Stimulated activated naive CD8-positive, alpha-beta T cell treated with anti-CD3 and anti-CD28 coated beads, Interleukin-15, Interleukin-2, amounts not matched to agents 100 U/mL and 50 U/mL, for 24 hours (primary cell): ENCODE results near the gene COL11A2.
A peak's percentile ranks its signal among the peaks of the same experiment; 100 is the strongest.
"Not testable (repeated sequence)": the region's sequence is repeated elsewhere in the genome, so short reads cannot be mapped to it uniquely, and the experiment has no call there.

Source experiments
- ATAC-seq: fragments of 150-1000 bp; cut with Tn5 transposase; one replicate; pipeline ENCODE4 v1.10.0; 2021
- DNase-seq: peaks from one replicate; pipeline ENCODE4 v3.0.0; 2021

Gene COL11A2

GRCh38 chr6:33192105-33192646 lies at the start of gene COL11A2:
TSS of gene COL11A2 (minus strand) at chr6:33192467. CDS start at chr6:33192240, 227 bp downstream.
- ATAC-seq (no peak), DNase-seq (no peak)

DNA sequence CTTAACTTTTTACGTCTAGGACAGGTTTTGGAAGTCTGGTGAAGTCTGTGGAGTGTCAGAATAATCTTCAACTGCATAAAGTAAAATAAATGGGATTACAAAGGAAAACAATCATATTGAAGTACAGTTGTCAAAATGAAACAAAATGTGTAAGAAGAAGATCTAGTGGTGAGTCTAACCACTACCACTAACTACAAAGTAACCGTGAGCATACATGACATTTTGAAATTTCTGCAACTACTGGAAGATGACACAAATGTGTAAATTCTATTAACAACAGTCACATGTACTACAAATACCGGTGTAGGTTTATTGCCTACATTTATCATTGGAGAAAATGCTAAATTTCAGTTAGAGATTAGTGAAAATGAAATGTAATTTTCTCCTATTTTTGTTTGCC lies 49.7 kb upstream of the COL11A2 start:
- no peak for DNase-seq

DNA sequence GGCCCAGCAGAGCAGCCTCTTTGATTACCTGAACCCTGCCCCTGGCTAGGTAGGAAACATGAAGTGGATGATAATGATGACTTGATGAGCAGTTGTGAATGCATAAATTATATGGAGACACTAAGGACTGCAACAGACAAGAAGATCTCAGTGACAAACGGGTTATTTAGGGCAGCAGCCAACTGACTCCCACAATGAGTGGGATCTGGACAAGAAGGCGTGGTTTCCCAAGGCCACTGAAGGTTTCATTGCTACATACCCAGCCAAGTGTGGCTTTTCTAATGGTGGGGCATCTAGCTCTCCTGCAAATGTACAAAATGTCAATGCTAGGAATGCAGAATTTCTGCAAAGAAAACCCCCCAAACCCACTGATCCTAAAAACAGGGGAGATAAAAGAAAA lies 45.5 kb upstream of the COL11A2 start:
- DNase-seq (no peak), ATAC-seq (no peak)

More for the DNA sequence above, 49.7 kb upstream of the COL11A2 start:
- ATAC-seq, result peak; percentile 79

- DNase-seq (no peak), ATAC-seq (no peak)
These were observed 44.6 kb upstream of the COL11A2 start for GRCh38 chr6:33236852-33237251.

DNA sequence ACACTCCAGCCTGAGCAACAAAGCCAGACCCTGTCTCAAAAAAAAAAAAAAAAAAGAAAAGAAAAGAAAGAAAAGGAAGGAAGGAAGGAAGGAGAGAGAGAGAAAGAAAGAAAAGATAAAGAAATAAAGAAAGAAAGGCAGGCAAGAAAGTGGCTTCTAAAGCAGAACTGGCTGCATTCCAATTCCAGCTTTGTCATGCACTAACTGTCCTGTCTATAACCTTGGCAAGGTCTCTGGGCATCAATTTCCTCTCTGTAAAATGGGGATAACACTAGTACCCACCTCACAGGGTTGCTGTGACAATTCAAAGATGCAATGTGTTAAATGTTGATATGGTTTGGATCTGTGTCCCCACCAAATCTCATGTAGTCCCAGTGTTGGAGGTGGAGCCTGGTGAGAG lies 44.1 kb upstream of the COL11A2 start:
- no peak for ATAC-seq
- DNase-seq, result no peak

DNA sequence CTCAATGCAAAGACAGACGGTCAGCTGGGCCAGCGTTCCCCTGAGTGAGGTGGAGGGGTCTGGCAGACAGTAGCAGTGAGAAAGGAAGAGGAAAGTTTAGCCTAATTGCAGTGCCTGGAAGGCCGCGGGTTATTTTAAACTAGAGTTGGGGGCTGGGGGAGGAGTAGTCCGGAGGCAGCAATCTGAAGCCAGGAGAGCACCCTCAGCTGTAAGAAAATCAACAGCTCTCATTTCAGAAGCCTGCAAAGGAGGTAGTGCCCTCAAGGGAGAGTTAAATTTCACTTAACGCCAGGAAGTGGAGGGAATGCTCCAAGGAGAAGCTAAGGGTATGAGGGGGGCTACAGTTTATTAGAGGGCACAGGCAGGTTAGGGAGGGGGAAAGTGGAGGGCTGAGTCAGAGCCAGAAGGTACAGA lies 43.0 kb upstream of the COL11A2 start:
- ATAC-seq (no peak), DNase-seq (no peak)

DNA sequence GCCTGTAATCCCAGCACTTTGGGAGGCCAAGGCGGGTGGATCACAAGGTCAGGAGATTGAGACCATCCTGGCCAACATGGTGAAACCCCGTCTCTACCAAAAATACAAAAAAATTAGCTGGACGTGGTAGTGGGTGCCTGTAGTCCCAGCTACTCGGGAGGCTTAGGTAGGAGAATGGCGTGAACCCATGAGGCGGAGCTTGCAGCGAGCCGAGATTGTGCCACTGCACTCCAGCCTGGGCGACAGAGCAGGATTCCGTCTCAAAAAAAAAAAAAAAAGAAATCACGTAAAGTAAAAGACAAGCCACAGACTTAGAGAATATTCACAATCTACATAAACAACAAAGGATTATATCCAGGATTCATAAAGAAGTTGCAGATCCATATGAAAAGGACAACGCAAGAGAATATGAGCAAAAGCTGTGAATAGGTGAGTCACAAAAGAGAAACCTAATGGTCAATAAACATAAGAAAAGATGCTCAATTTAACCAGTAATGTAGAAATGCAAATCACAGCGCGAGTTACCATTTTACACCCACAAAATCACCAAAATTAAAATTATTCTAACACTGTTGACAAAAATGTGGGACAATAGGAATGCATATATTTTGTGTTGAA lies 34.3 kb upstream of the COL11A2 start:
- DNase-seq, ATAC-seq: not testable (repeated sequence)

- no peak for ATAC-seq
- no peak for DNase-seq
These were observed 25.4 kb upstream of the COL11A2 start for GRCh38 chr6:33217681-33218080.

DNA sequence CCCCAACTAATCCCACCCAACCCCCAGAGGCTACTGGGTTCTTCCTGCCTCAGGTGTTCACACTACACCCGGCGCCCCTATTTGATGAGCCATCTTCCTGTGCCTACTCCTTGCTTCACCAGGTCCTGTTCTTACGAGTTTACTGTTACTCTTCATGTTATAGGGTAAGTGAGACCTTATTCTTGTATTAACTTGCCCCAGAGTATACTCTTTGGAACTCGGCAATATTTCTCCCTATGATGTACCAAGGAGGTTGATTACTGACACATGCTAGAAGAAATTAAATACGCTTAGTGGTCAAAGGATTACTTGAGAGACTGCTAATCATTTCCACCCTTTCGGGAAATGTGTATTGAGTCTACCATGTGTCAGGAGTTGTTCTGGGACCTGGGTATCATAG lies 25.0 kb upstream of the COL11A2 start:
- ATAC-seq (no peak), DNase-seq (no peak)

GRCh38 chr6:33216117-33216649 lies 23.9 kb upstream of the COL11A2 start:
- DNase-seq (no peak), ATAC-seq (peak; percentile 28)

DNA sequence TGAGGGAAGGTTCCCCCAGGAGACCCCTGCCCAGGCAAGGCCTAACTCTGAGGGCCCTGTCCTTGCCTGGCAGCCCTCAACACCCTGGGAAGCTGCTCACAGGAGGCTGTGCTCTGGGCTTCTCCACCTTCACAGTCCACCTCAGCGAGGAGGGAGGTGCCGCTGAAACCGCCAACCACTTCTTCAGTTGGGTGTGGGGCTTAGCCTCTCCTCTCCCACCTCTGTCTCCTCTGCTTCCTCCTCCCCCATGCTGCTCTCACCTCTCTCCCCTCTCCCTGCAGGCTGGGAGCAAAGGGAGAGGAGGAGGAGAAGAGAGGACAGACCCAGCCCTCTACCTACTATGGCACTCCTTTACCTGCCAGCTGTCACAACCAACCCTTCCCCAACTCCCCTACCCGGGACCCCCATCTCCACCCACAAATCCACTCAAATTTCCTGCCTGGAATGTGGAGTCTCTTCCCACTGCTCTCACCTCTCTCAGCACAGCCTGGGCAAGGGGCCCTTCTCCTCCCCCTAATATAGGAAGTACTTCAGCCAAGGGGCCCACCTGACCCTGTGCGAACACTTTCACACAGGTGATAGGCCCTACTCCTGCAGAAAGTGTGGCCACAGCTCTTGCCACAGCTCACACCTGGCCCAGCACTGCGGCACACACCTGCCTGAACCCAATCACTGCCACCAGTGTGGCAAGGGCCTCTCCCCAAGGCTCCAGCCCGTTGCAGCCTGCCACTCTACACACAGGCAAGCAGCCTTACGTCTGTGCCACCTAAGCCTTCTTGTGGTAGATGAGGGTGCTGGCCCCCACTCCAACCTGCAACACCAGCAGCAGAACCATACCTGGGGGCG lies 23.2 kb upstream of the COL11A2 start:
- no peak for ATAC-seq

GRCh38 chr6:33213989-33214335 lies 21.7 kb upstream of the COL11A2 start:
- no peak for DNase-seq
- ATAC-seq, result peak; percentile 1

More for the DNA sequence above, 23.2 kb upstream of the COL11A2 start:
- DNase-seq, result no peak

DNA sequence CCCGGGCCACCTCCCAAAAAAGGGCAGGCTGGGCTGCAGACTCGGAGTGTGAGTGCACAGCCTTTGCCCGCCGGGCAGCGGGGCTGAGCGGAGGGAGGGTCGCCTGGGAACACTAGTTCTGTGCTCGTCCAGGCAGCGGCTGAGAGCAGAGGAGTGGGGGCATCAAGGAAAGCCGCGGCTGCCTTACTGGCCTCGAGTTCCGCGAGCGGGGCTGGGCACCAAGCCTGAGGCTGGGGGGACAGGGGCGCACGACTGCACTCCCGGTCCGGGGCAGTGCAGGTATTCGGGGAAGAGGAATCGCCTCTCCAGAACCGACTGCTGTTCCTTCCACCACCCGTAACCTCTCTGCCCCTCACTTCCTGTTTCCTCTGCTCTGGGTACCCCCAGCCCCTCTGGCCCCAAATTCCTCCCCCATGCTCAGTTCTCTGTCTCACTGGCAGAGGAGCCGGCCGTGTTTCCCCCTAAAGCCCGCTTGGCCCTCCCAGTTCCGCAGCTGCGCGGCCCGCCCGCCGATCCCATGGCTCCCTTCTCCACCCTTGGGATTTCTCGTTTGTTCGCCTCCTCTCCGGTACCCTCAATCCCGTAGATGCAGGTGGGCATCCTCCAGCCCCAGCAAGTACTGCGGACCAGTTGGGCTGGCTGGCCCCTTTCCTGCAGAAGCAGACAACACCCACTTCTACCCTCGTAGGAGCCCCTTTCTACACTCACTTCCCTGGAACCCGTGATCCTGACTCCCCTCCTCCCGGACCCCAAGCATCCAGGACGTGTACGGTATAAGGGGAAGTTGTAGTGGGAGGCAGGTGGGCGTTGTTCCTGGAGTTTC lies 21.1 kb upstream of the COL11A2 start:
- DNase-seq (peak; percentile 49), ATAC-seq (peak; percentile 14)

GRCh38 chr6:33212857-33213165 lies 20.5 kb upstream of the COL11A2 start:
- DNase-seq (no peak), ATAC-seq (no peak)

DNA sequence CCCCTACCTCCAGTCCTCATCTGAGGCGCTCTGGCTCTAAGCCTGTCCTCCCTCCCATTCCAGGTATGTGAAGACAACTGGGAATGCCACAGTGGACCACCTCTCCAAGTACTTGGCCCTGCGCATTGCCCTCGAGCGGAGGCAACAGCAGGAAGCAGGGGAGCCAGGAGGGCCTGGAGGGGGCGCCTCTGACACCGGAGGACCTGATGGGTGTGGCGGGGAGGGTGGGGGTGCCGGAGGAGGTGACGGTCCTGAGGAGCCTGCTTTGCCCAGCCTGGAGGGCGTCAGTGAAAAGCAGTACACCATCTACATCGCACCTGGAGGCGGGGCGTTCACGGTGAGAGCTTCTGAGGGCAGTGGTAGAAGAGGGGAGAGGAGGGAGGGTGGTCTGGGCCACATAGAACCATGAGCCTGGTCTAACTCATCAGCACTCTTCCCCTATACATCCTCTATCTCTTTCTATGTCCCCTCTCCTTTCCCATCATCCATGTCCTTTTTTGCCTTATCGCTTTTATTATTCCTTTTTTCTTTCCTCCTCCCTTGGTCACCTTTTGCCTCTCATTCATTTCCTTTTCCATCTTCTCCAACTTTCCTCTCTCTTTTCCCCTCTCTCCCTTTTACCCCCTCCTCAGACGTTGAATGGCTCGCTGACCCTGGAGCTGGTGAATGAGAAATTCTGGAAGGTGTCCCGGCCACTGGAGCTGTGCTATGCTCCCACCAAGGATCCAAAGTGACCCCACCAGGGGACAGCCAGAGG lies 19.6 kb upstream of the COL11A2 start:
- no peak for DNase-seq
- ATAC-seq, result no peak

DNA sequence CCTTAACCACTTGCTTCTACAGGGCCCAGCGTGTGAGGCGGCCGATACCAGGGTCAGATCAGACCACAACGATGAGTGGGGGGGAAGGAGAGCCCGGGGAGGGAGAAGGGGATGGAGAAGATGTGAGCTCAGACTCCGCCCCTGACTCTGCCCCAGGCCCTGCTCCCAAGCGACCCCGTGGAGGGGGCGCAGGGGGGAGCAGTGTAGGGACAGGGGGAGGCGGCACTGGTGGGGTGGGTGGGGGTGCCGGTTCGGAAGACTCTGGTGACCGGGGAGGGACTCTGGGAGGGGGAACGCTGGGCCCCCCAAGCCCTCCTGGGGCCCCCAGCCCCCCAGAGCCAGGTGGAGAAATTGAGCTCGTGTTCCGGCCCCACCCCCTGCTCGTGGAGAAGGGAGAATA lies 18.9 kb upstream of the COL11A2 start:
- DNase-seq (no peak), ATAC-seq (no peak)

GRCh38 chr6:33209856-33210255 lies 17.6 kb upstream of the COL11A2 start:
- no peak for DNase-seq

GRCh38 chr6:33208091-33208967 lies 16.1 kb upstream of the COL11A2 start, which contains the start of gene RING1:
TSS of gene RING1 (plus strand) at chr6:33208500. CDS start at chr6:33208823, 323 bp downstream.
- ATAC-seq, result peak; percentile 11
- peak; percentile 90 for DNase-seq

More at GRCh38 chr6:33209856-33210255, 17.6 kb upstream of the COL11A2 start:
- no peak for ATAC-seq

DNA sequence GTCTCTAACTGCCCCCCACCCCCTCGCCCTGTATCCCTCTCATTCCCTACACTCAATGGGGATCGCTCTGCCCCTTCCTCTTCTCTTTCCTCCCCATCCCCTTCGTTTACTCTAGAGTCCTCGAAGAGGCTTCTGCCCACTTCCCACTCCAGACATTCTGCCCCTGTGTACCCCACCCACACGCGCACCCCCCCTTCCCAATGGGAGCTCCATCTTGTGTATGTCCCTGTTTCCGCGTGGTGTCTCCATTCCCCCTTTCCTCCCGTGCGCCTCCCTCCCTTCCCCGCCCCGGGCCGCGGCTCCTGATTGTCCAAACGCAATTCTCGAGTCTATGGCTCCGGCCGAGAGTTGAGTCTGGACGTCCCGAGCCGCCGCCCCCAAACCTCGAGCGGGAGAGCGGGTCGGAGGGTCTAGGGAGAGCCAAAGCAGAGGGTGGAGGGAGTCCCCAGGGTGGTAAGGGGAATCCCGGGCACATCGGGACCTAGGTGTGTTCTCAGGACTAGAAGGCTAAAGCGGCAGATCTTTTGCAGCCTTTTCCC lies 15.4 kb upstream of the COL11A2 start:
- DNase-seq, result peak; percentile 47
- ATAC-seq, result no peak

DNA sequence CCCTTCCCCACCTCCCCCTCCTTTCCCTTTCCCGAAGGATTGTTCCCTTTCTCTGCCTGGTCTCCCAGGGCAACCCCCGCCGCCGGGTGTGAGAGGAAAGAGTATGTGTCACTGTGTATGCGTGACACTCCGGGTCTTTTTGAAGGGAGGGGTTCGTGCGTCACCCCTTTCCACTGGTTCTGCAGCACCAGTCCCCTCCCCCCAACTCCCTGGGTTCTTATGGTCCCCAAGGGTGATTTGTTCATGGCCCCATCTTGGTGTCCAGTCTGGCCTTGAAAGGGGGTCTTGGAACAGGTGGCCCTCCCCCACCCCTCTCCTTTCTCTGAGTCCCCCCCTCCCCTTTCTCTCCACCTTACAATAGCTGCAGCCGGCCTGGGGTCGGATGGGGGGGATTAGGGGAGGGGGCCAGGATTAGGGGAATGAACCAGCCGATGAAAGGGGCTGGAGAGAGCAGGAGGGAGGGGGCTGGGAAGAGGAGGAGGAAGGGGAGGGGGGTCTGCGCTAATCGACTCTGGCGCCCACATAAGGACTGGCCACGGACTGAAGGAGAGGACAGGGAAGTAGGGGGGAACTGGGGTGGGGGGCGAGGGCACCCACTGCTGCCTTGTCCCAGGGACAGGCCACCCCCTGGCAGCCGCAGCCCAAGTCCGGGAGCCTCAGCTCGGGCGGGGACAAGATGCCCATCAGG lies 14.7 kb upstream of the COL11A2 start:
- no peak for DNase-seq
- no peak for ATAC-seq
